ENCODE results near the gene IL1RAPL1. TPM values are rescaled to one million over a fixed set of nuclear protein-coding genes. Genes with fewer than 3 reads are reported as not detected.

Gene IL1RAPL1
- total and polyA plus RNA-seq, 2 experiments from 2014 or later, result 0.18 to 0.49 TPM

- TF ChIP-seq CREB1 (CRISPR knock-in tag; IDR thresholded peaks at IDR 0.05; ENCODE audit: low read depth) (no peak), ZNF462 (CRISPR knock-in tag; IDR thresholded peaks at IDR 0.05) (no peak)
- TF ChIP-seq, protein P1, sequence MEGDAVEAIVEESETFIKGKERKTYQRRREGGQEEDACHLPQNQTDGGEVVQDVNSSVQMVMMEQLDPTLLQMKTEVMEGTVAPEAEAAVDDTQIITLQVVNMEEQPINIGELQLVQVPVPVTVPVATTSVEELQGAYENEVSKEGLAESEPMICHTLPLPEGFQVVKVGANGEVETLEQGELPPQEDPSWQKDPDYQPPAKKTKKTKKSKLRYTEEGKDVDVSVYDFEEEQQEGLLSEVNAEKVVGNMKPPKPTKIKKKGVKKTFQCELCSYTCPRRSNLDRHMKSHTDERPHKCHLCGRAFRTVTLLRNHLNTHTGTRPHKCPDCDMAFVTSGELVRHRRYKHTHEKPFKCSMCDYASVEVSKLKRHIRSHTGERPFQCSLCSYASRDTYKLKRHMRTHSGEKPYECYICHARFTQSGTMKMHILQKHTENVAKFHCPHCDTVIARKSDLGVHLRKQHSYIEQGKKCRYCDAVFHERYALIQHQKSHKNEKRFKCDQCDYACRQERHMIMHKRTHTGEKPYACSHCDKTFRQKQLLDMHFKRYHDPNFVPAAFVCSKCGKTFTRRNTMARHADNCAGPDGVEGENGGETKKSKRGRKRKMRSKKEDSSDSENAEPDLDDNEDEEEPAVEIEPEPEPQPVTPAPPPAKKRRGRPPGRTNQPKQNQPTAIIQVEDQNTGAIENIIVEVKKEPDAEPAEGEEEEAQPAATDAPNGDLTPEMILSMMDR (conservative IDR thresholded peaks at IDR 0.05; ENCODE audit: low read depth in 2 of 2), result no peak
Observed at GRCh38 chrX:28638775-28639174, 51.5 kb downstream of the IL1RAPL1 start (continued).

- H3K4me1 ChIP-seq (ENCODE audit: insufficient read depth), result peaks cover 24% of the 10 kb centered on the region
- H2AFZ ChIP-seq, result no peak overlapping the region
- no peaks in the 10 kb centered on the region for H3K79me2 ChIP-seq (replicated peaks; ENCODE audit: insufficient read depth)
- Mint-ChIP-seq H3K27me3 (ENCODE audit: insufficient read depth, low read depth, poor library complexity) (peaks cover 6% of the 10 kb centered on the region), H3K4me3 (no peak overlapping the region), H3K4me1 (peaks cover 44% of the 10 kb centered on the region), H3K27ac (0 out of 2 replicates have a peak overlapping the region, but pooled peaks have one; percentile 76), H3K9me3 (peaks cover 17% of the 10 kb centered on the region), H3K36me3 (ENCODE audit: low read depth) (peaks cover 17% of the 10 kb centered on the region; the same call in 2 of the 3 replicates)
- TF ChIP-seq, protein P2, sequence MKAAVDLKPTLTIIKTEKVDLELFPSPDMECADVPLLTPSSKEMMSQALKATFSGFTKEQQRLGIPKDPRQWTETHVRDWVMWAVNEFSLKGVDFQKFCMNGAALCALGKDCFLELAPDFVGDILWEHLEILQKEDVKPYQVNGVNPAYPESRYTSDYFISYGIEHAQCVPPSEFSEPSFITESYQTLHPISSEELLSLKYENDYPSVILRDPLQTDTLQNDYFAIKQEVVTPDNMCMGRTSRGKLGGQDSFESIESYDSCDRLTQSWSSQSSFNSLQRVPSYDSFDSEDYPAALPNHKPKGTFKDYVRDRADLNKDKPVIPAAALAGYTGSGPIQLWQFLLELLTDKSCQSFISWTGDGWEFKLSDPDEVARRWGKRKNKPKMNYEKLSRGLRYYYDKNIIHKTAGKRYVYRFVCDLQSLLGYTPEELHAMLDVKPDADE (IDR thresholded peaks at IDR 0.05), result no peak
- TF ChIP-seq ZNF462 (CRISPR knock-in tag; IDR thresholded peaks at IDR 0.05), result peak; percentile 20; the same call in 1 of the 2 replicates
- DNase-seq (ENCODE audit: low spot score) (peak; percentile 57), ATAC-seq (peak; percentile 36; the same call in 2 of the 3 replicates)
- H3F3A ChIP-seq (replicated peaks; ENCODE audit: low read depth), result no peaks in the 10 kb centered on the region
- H3K27ac ChIP-seq (ENCODE audit: low read depth), result peak overlapping the region; percentile 83; the same call in 1 of the 2 replicates
- H3K36me3 ChIP-seq (ENCODE audit: insufficient read depth), result no peaks in the 10 kb centered on the region
- no peaks in the 10 kb centered on the region for H3K9me2 ChIP-seq (ENCODE audit: insufficient read depth)
- no peaks in the 10 kb centered on the region for H3K27me3 ChIP-seq (ENCODE audit: insufficient read depth)
- no peak overlapping the region for H3K4me3 ChIP-seq
- H3K4me2 ChIP-seq, result peak overlapping the region; percentile 41
- H4K20me1 ChIP-seq (replicated peaks; ENCODE audit: insufficient read depth), result no peaks in the 10 kb centered on the region
Observed at GRCh38 chrX:28639451-28639850, 52.2 kb downstream of the IL1RAPL1 start.

Measured in GM23338 (cell line).